Fibroblast of lung (primary cell): Measurements from ENCODE around the gene NEK6. TPM values are rescaled to one million over a fixed set of nuclear protein-coding genes. Genes with fewer than 3 reads are reported as not detected.

Experiments
- DNase-seq, 2 donors: peaks; one replicate each; pipeline versions ENCODE4 v3.0.0 to v3.0.0-alpha.2; 2010; ENCODE audit warnings: low read depth in 2 of 2
- H2AFZ ChIP-seq: 2 replicates; pipeline ENCODE4 v1.5.1; 2012; ENCODE audit warnings: low read length, control low read depth, inconsistent platforms
- H3K27ac ChIP-seq: 2 replicates; pipeline ENCODE4 v1.5.1; 2011; ENCODE audit warnings: low read length, control low read depth; ENCODE audit not compliant: insufficient read depth
- H3K27me3 ChIP-seq: 2 replicates; pipeline ENCODE4 v1.5.1; 2011; ENCODE audit warnings: mild to moderate bottlenecking, low read length; ENCODE audit not compliant: control insufficient read depth, insufficient read depth
- H3K36me3 ChIP-seq: 2 replicates; pipeline ENCODE4 v1.5.1; 2011; ENCODE audit warnings: low read length; ENCODE audit not compliant: control insufficient read depth, insufficient read depth
- H3K4me1 ChIP-seq: 2 replicates; pipeline ENCODE4 v1.5.1; 2011; ENCODE audit warnings: low read length; ENCODE audit not compliant: control insufficient read depth, insufficient read depth; ENCODE audit errors: extremely low read depth
- H3K4me2 ChIP-seq: 2 replicates; pipeline ENCODE4 v1.5.1; 2011; ENCODE audit warnings: low read length, control low read depth; ENCODE audit not compliant: insufficient read depth; ENCODE audit errors: extremely low read depth
- H3K4me3 ChIP-seq, 4 experiments: fragments of 200-600 bp in 1 of 4; sonication (generic) in 1 of 4; replicated peaks in 1 of 4; 2 replicates each; pipeline ENCODE4 v1.5.1; 2011 to 2016; ENCODE audit warnings: low read length in 4 of 4, low read depth in 3 of 4, mild to moderate bottlenecking in 3 of 4, control low read depth in 2 of 4, inconsistent platforms in 1 of 4, mixed read lengths in 1 of 4; ENCODE audit not compliant: insufficient read depth in 1 of 4; ENCODE audit errors: control extremely low read depth in 1 of 4
- H3K79me2 ChIP-seq: 2 replicates; pipeline ENCODE4 v1.5.1; 2012; ENCODE audit warnings: mild to moderate bottlenecking, low read length, inconsistent platforms; ENCODE audit not compliant: control insufficient read depth, insufficient read depth
- H3K9ac ChIP-seq: 2 replicates; pipeline ENCODE4 v1.5.1; 2011; ENCODE audit warnings: mild to moderate bottlenecking, low read length, control low read depth; ENCODE audit not compliant: insufficient read depth
- H3K9me3 ChIP-seq: 2 replicates; pipeline ENCODE4 v1.5.1; 2012; ENCODE audit warnings: low read depth, low read length; ENCODE audit not compliant: control insufficient read depth, insufficient read depth
- H4K20me1 ChIP-seq: 2 replicates; pipeline ENCODE4 v1.5.1; 2011; ENCODE audit warnings: low read length; ENCODE audit not compliant: control insufficient read depth, insufficient read depth; ENCODE audit errors: extremely low read depth
- CTCF ChIP-seq, 2 donors: IDR thresholded peaks in 1 of 2; conservative IDR thresholded peaks in 1 of 2; 1 replicate in 1 of 2; 2 replicates in 1 of 2; pipeline ENCODE4 v1.5.1; 2011 to 2012; ENCODE audit warnings: low read length in 2 of 2, control low read depth in 1 of 2, inconsistent platforms in 1 of 2, low read depth in 1 of 2, mild to moderate bottlenecking in 1 of 2
- EZH2 ChIP-seq: IDR thresholded peaks from 2 replicates; pipeline ENCODE4 v1.5.1; 2012; ENCODE audit warnings: low read length, control low read depth, mild to moderate bottlenecking; ENCODE audit errors: missing control alignments
- polyA plus RNA-seq, 2 donors: library from polyadenylated mRNA; depleted of rRNA in 1 of 2; stranded (reverse) in 1 of 2; unstranded in 1 of 2; fragments of >200 nt; gene quantifications; 2 replicates each; pipeline ENCODE4 v1.2.1, GENCODE V29; 2011 to 2012; ENCODE audit warnings: missing spikeins in 1 of 2
- total RNA-seq: library from RNA; depleted of rRNA; stranded (reverse); fragments of >200 nt; gene quantifications from 2 replicates; pipeline ENCODE4 v1.2.1, GENCODE V29; 2014

The NEK6 gene
- total and polyA plus RNA-seq, 2 donors (not counting 1 experiment from before 2014, with no cell fraction given) = 71.2 to 71.4 TPM

- no peaks in the 10 kb centered on the region for H4K20me1 ChIP-seq
- H3K36me3 ChIP-seq = peaks cover 37% of the 10 kb centered on the region
- peaks cover 64% of the 10 kb centered on the region for H3K79me2 ChIP-seq
Measured at GRCh38 chr9:124355941-124356744, 98.4 kb downstream of the NEK6 start.

GRCh38 chr9:124356745-124357390 is 99.1 kb downstream of the NEK6 start:
- Histone ChIP-seq H3K36me3 (peaks cover 34% of the 10 kb centered on the region), H3K4me1 (no peaks in the 10 kb centered on the region), H3K9me3 (no peaks in the 10 kb centered on the region), H3K27me3 (no peaks in the 10 kb centered on the region), H3K79me2 (peaks cover 71% of the 10 kb centered on the region), H4K20me1 (no peaks in the 10 kb centered on the region), H3K9ac (no peak overlapping the region), H2AFZ (no peak overlapping the region), H3K4me3 (no peak overlapping the region), H3K27ac (no peak overlapping the region), H3K4me2 (no peak overlapping the region)
- TF ChIP-seq CTCF (conservative IDR thresholded peaks at IDR 0.05 in 1 of 2, IDR thresholded peaks at IDR 0.05 in 1 of 2; ENCODE audit: low read depth in 1 of 2, low read length in 2 of 2) (no peak), EZH2 (no peak)
- DNase-seq = no peak

More at GRCh38 chr9:124355941-124356744, 98.4 kb downstream of the NEK6 start:
- Histone ChIP-seq H2AFZ (no peak overlapping the region), H3K4me3 (no peak overlapping the region), H3K4me2 (no peak overlapping the region), H3K27me3 (no peaks in the 10 kb centered on the region), H3K9me3 (no peaks in the 10 kb centered on the region), H3K9ac (no peak overlapping the region), H3K4me1 (no peaks in the 10 kb centered on the region), H3K27ac (no peak overlapping the region)
- no peak for DNase-seq
- TF ChIP-seq CTCF (conservative IDR thresholded peaks at IDR 0.05 in 1 of 2, IDR thresholded peaks at IDR 0.05 in 1 of 2; ENCODE audit: low read depth in 1 of 2, low read length in 2 of 2) (no peak), EZH2 (no peak)

- no peak overlapping the region for H3K9ac ChIP-seq
- DNase-seq = no peak
- H3K27ac ChIP-seq = no peak overlapping the region
- no peaks in the 10 kb centered on the region for H3K27me3 ChIP-seq
- H2AFZ ChIP-seq = no peak overlapping the region
- H3K9me3 ChIP-seq = no peaks in the 10 kb centered on the region
- H4K20me1 ChIP-seq = no peaks in the 10 kb centered on the region
- no peak overlapping the region for H3K4me3 ChIP-seq
- peaks cover 29% of the 10 kb centered on the region for H3K36me3 ChIP-seq
- H3K79me2 ChIP-seq = peaks cover 76% of the 10 kb centered on the region
- no peaks in the 10 kb centered on the region for H3K4me1 ChIP-seq
- no peak overlapping the region for H3K4me2 ChIP-seq
- TF ChIP-seq CTCF (conservative IDR thresholded peaks at IDR 0.05 in 1 of 2, IDR thresholded peaks at IDR 0.05 in 1 of 2; ENCODE audit: low read depth in 1 of 2, low read length in 2 of 2) (no peak), EZH2 (no peak)
Measured at GRCh38 chr9:124357721-124358361, 100.1 kb downstream of the NEK6 start.
